Measurements from ENCODE around the gene MSMP. TPM values are rescaled to one million over a fixed set of nuclear protein-coding genes. Genes with fewer than 3 reads are reported as not detected.

The MSMP gene
- total RNA-seq, 1 donor from 2014 or later = not detected

- no peaks in the 10 kb centered on the region for H3K36me3 ChIP-seq (ENCODE audit: control insufficient read depth, insufficient read depth, low read length)
- DNase-seq (ENCODE audit: low read depth) (no peak), FAIRE-seq (no peak)
- no peak overlapping the region for H3K4me3 ChIP-seq (ENCODE audit: low read depth, low read length)
- H3K27me3 ChIP-seq (ENCODE audit: control insufficient read depth, insufficient read depth, low read length) = no peaks in the 10 kb centered on the region
- no peak for TF ChIP-seq CTCF (IDR thresholded peaks at IDR 0.05; ENCODE audit: insufficient read depth, low read length, severe bottlenecking)
Measured at GRCh38 chr9:35769763-35770162, 15.7 kb upstream of the MSMP start.

- DNase-seq (ENCODE audit: low read depth) (no peak), FAIRE-seq (no peak)
- no peak for TF ChIP-seq CTCF (IDR thresholded peaks at IDR 0.05; ENCODE audit: insufficient read depth, low read length, severe bottlenecking)
- Histone ChIP-seq H3K36me3 (ENCODE audit: control insufficient read depth, insufficient read depth, low read length) (no peaks in the 10 kb centered on the region), H3K4me3 (ENCODE audit: low read depth, low read length) (no peak overlapping the region), H3K27me3 (ENCODE audit: control insufficient read depth, insufficient read depth, low read length) (no peaks in the 10 kb centered on the region)
Measured at GRCh38 chr9:35767458-35767857, 13.4 kb upstream of the MSMP start.

DNA sequence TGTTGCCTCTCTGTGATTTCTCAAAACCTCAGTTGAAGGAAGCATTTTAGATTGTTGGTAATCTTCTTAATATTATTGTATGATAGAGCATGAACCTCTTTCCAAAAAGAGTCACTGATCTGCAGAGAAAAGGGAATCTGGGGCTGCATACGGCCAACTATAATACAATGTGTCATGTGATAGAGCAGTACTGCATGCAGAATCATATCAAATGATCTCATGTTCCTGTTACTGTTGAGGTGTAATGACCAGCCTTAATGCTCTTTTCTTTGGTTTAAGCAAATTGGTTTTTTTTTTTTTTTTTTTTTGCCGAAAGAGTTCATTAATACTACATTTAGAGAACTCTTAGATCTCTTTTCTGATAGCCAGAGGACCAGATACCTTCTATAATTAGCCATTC, 12.9 kb upstream of the MSMP start:
- no peaks in the 10 kb centered on the region for H3K36me3 ChIP-seq (ENCODE audit: control insufficient read depth, insufficient read depth, low read length)
- TF ChIP-seq CTCF (IDR thresholded peaks at IDR 0.05; ENCODE audit: insufficient read depth, low read length, severe bottlenecking) = no peak
- no peak for FAIRE-seq
- H3K4me3 ChIP-seq (ENCODE audit: low read depth, low read length) = no peak overlapping the region
- no peak for DNase-seq (ENCODE audit: low read depth)
- no peaks in the 10 kb centered on the region for H3K27me3 ChIP-seq (ENCODE audit: control insufficient read depth, insufficient read depth, low read length)

DNA sequence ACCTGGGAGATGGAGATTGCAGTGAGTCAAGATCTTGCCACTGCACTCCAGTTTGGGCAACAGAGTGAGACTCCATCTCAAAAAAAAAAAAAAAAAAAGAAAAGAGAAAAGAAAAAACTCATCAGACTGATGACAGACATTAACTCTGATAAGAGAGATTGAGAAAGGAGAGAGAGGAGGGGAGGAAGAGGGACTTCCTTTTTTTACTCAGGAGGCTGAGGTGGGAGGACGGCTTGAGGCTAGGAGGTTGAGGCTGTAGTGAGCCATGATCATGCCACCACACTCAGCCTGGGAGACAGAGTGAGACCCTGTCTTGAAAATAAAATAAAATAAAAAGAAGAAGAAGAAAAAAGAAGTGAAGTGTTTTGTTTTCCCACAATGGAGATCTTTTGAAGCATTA, 9.7 kb upstream of the MSMP start:
- Histone ChIP-seq H3K27me3 (ENCODE audit: control insufficient read depth, insufficient read depth, low read length) (no peaks in the 10 kb centered on the region), H3K4me3 (ENCODE audit: low read depth, low read length) (no peak overlapping the region), H3K36me3 (ENCODE audit: control insufficient read depth, insufficient read depth, low read length) (no peaks in the 10 kb centered on the region)
- FAIRE-seq (no peak), DNase-seq (ENCODE audit: low read depth) (no peak)
- no peak for TF ChIP-seq CTCF (IDR thresholded peaks at IDR 0.05; ENCODE audit: insufficient read depth, low read length, severe bottlenecking)

GRCh38 chr9:35763181-35763580, 9.1 kb upstream of the MSMP start:
- FAIRE-seq = no peak
- TF ChIP-seq CTCF (IDR thresholded peaks at IDR 0.05; ENCODE audit: insufficient read depth, low read length, severe bottlenecking) = no peak
- no peak for DNase-seq (ENCODE audit: low read depth)
- Histone ChIP-seq H3K27me3 (ENCODE audit: control insufficient read depth, insufficient read depth, low read length) (no peaks in the 10 kb centered on the region), H3K4me3 (ENCODE audit: low read depth, low read length) (no peak overlapping the region), H3K36me3 (ENCODE audit: control insufficient read depth, insufficient read depth, low read length) (no peaks in the 10 kb centered on the region)

GRCh38 chr9:35760651-35761050, 6.6 kb upstream of the MSMP start:
- Histone ChIP-seq H3K4me3 (ENCODE audit: low read depth, low read length) (no peak overlapping the region), H3K36me3 (ENCODE audit: control insufficient read depth, insufficient read depth, low read length) (no peaks in the 10 kb centered on the region), H3K27me3 (ENCODE audit: control insufficient read depth, insufficient read depth, low read length) (no peaks in the 10 kb centered on the region)
- TF ChIP-seq CTCF (IDR thresholded peaks at IDR 0.05; ENCODE audit: insufficient read depth, low read length, severe bottlenecking) = no peak
- FAIRE-seq = no peak
- DNase-seq (ENCODE audit: low read depth) = peak; percentile 36

All from bronchial epithelial cell (primary cell).